ENCODE measurements around the gene NEK2. TPM values are rescaled to one million over a fixed set of nuclear protein-coding genes. Genes with fewer than 3 reads are reported as not detected.
"Not testable (repeated sequence)": the region's sequence is repeated elsewhere in the genome, so short reads cannot be mapped to it uniquely, and the experiment has no call there.

Gene NEK2
- total RNA-seq, 2 experiments from 2014 or later, result 32.3 to 38.8 TPM

DNA sequence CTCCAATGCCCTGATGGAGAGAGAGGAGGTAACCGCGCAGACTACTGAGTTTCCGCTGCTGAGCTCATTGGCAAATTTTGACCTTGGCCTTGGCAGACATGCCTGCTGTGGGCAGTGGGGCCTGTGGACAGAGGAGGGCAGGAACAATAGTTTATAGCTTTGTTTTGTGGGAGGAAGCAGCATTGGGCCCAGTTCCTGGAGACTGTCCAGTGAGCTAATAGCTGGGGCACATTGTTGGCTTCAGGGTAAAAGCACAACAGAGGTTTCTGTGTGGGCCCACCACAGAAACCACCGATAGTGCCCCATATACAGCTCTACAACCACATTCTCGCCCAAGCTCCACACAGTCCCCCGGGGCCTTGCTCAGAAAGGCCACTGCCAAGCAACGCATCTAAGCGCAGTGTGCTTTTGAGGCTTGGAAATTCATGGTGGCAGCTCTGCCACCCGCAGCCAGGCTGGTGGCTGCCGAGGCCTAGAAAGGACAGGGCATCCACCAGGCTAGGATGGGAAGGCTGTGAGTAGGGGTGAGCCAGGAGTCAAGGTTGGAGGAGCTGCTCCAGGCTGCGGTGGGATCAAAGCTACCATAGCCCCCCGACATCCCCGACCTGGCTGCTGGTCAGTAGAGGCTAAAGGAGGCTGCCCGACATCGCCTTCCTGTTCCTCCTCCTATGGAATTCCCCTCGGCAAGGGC is 43.2 kb downstream of the NEK2 start:
- ATAC-seq, result no peak

DNA sequence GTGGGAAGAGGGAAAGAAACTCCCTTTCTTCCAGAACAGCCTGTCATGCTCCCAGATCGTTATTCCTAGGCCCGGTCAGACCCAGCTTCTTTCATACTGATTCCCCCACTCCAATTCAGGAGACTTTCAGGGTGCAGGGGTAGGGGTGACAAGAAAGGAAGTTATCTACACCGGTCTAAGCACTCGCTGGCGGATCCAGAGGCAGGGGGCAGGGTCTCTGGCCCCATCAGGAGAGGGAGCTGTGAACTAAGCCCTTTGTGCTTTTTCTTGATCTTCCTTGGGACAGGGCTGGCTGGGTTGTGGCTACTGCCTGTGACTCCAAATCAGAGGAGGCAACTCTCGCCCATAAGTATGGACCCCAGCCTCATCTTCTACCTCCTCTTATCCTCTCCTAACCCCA is 44.3 kb downstream of the NEK2 start:
- H3K27ac Mint-ChIP-seq, result no peak overlapping the region
- no peaks in the 10 kb centered on the region for H3K4me1 Mint-ChIP-seq
- ATAC-seq (no peak), DNase-seq (no peak)
- POLR2A ChIA-PET, result no interaction called here
- H3K36me3 Mint-ChIP-seq (ENCODE audit: low read depth), result no peaks in the 10 kb centered on the region
- CTCF ChIA-PET, result interaction anchor here (0.7 to 0.8 kb wide), 2 partner anchors 46 to 161 kb away, joined by 3 to 4 read pairs; no protein-coding TSS in a partner anchor
- H3K9me3 Mint-ChIP-seq (ENCODE audit: low read depth), result no peaks in the 10 kb centered on the region
- no peak overlapping the region for H3K4me3 Mint-ChIP-seq
- intact Hi-C loops (cut with DNase I, micrococcal nuclease), result no loop called here
- H3K27me3 Mint-ChIP-seq, result no peaks in the 10 kb centered on the region

More for the DNA sequence above, 43.2 kb downstream of the NEK2 start:
- intact Hi-C loops (cut with DNase I, micrococcal nuclease), result no loop called here
- ChIA-PET CTCF (interaction anchor here (1.0 to 1.1 kb wide), 2 partner anchors 12 to 26 kb away, joined by 3 to 5 read pairs; no protein-coding TSS in a partner anchor), POLR2A (interaction anchor here (0.6 kb wide), 1 partner anchor 612 kb away, joined by 3 read pairs; no protein-coding TSS in a partner anchor)
- H3K27me3 Mint-ChIP-seq, result no peaks in the 10 kb centered on the region
- H3K36me3 Mint-ChIP-seq (ENCODE audit: low read depth), result no peaks in the 10 kb centered on the region
- H3K9me3 Mint-ChIP-seq (ENCODE audit: low read depth), result no peaks in the 10 kb centered on the region
- no peak overlapping the region for H3K4me3 Mint-ChIP-seq
- H3K27ac Mint-ChIP-seq, result no peak overlapping the region
- H3K4me1 Mint-ChIP-seq, result no peaks in the 10 kb centered on the region
- DNase-seq, result no peak

DNA sequence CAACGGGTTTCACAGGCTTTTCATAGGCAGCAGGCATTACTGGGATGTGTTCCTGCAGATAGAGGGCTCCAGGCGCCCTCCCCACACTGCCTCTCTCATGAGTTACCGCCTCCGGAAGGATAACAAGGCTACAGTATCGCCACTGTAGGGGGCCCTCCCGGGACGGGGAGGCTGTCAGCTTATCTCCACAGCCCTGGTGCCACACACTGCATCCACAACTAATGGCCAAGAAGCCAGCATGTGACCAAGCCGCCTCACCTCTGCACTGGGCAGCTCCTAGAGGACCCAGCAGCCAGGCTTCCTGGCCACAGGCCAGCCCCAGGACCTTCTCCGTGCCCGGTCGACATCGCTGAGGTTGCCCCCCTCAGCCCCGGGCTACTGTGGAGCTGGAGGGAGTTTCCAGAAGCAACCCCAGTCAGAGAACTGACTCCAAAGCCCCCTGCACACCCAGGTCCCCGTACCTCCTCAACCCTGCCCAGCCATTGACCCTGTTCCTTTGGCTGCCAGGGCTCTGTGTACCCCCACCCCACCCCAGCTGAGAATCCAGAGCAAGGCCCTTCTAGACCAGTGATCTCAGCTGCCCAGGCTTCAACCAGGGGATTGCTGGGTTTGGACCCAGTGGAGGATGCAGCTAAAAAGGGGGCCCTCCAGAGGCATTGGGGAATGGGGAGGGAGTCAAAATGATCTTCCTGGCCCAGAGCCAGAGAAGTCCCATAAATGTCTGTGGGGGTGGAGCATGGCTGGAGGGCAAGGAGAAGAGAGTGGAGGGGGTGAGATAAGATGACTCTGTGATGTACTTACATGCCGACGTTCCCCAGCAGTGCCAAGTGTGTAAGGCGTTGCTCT is 45.0 kb downstream of the NEK2 start:
- CTCF ChIA-PET, result interaction anchor here (0.5 to 0.7 kb wide), 2 partner anchors 161 to 1743 kb away, joined by 3 read pairs; no protein-coding TSS in a partner anchor

DNA sequence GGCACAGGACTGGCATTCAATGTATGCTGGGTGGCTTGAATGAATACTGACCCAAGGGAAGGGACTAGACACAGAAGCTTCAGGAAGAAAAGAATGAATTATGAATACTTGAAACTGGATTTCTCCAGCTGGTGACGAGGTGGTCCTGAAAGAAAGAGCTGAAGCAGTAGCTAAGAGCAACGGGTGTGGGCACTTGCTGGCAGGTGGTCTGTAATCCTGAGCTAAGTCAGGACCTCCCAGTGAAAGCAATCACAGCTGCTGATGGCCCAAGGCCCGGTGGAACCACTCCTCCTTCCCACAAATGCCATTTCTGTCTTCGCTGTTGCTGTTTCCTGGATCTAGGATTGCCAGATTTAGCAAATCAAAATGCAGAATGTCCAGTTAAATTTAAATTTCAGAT is 47.0 kb downstream of the NEK2 start:
- Mint-ChIP-seq H3K9me3 (ENCODE audit: low read depth) (no peaks in the 10 kb centered on the region), H3K36me3 (ENCODE audit: low read depth) (no peaks in the 10 kb centered on the region), H3K27me3 (no peaks in the 10 kb centered on the region), H3K4me1 (peaks cover 2% of the 10 kb centered on the region), H3K27ac (no peak overlapping the region), H3K4me3 (no peak overlapping the region)
- intact Hi-C loops (cut with DNase I, micrococcal nuclease), result no loop called here
- POLR2A ChIA-PET, result no interaction called here
- CTCF ChIA-PET, result interaction anchor here (1.3 to 1.4 kb wide), 2 partner anchors 27 to 80 kb away, joined by 3 to 4 read pairs; no protein-coding TSS in a partner anchor
- ATAC-seq, result no peak
- DNase-seq, result no peak

More for the DNA sequence above, 45.0 kb downstream of the NEK2 start:
- no peak overlapping the region for H3K4me3 Mint-ChIP-seq
- DNase-seq, result no peak
- no peaks in the 10 kb centered on the region for H3K4me1 Mint-ChIP-seq
- no peak for ATAC-seq
- H3K36me3 Mint-ChIP-seq (ENCODE audit: low read depth), result no peaks in the 10 kb centered on the region
- H3K27me3 Mint-ChIP-seq, result no peaks in the 10 kb centered on the region
- no peak overlapping the region for H3K27ac Mint-ChIP-seq
- POLR2A ChIA-PET, result no interaction called here
- no peaks in the 10 kb centered on the region for H3K9me3 Mint-ChIP-seq (ENCODE audit: low read depth)
- intact Hi-C loops (cut with DNase I, micrococcal nuclease), result no loop called here

DNA sequence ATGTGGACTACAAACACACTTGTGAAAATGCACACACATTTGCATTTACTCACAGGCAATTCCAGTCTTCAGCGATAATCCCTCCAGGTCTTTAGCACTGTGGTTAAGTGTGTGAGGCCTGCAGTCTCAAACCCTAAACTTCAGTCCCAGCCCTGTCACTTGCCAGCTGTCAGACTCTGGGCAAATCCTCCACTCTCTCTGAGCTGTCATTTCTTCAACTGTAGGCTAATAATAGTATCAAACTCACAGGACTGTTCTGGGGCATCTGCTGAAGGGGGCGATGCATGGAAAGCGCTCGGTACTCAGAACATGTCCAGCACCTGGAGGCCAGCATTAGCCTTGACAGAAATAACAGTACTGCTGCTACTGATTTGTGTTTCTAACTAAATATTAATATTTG is 48.2 kb downstream of the NEK2 start:
- CTCF ChIA-PET, result interaction anchor here (1.4 kb wide), 1 partner anchor 79 kb away, joined by 3 read pairs; no protein-coding TSS in a partner anchor
- DNase-seq, result no peak
- ATAC-seq, result no peak
- Mint-ChIP-seq H3K36me3 (ENCODE audit: low read depth) (no peaks in the 10 kb centered on the region), H3K27ac (no peak overlapping the region), H3K27me3 (no peaks in the 10 kb centered on the region), H3K4me1 (peaks cover 3% of the 10 kb centered on the region), H3K4me3 (no peak overlapping the region), H3K9me3 (ENCODE audit: low read depth) (no peaks in the 10 kb centered on the region)
- POLR2A ChIA-PET, result no interaction called here
- intact Hi-C loops (cut with DNase I, micrococcal nuclease), result no loop called here

DNA sequence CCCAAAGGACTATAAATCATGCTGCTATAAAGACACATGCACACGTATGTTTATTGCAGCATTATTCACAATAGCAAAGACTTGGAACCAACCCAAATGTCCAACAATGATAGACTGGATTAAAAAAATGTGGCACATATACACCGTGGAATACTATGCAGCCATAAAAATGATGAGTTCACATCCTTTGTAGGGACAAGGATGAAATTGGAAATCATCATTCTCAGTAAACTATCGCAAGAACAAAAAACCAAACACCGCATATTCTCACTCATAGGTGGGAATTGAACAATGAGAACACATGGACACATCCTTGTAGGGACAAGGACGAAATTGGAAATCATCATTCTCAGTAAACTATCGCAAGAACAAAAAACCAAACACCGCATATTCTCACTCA is 49.6 kb downstream of the NEK2 start:
- H3K4me1 Mint-ChIP-seq; H3K9me3 Mint-ChIP-seq (ENCODE audit: low read depth); CTCF ChIA-PET; H3K4me3 Mint-ChIP-seq; POLR2A ChIA-PET; H3K27me3 Mint-ChIP-seq; DNase-seq; H3K27ac Mint-ChIP-seq; H3K36me3 Mint-ChIP-seq (ENCODE audit: low read depth); ATAC-seq: not testable (repeated sequence)
- intact Hi-C loops (cut with DNase I, micrococcal nuclease), result loop anchor here in 1 of 2 experiments (2.0 kb wide), 1 partner anchor 49 kb away; no protein-coding TSS in a partner anchor

DNA sequence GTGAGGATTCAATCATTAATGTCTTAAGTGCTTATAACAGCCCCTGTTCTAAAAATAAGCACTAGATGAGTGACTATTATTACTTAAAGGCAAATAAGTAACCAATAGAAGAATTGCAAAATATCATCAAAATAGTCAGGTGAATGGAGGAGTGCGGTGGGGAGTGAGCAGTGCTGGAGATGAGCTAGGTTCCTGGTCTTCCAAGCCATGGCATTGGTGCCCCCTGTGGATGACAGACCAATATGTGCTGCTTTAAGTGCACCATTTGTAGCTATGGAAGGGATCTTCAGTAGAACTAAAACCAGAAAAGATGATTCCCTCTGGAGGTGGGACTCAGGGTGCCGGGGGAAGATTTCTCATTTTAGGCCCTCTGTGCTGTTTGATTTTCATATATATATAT is 50.4 kb downstream of the NEK2 start:
- Mint-ChIP-seq H3K4me3 (no peak overlapping the region), H3K27ac (no peak overlapping the region), H3K27me3 (no peaks in the 10 kb centered on the region), H3K36me3 (ENCODE audit: low read depth) (no peaks in the 10 kb centered on the region), H3K9me3 (ENCODE audit: low read depth) (no peaks in the 10 kb centered on the region), H3K4me1 (peaks cover 3% of the 10 kb centered on the region)
- DNase-seq (peak; percentile 40), ATAC-seq (peak; percentile 53)
- ChIA-PET CTCF (interaction anchor here (1.1 to 1.2 kb wide), 2 partner anchors 30 to 156 kb away, joined by 3 read pairs; no protein-coding TSS in a partner anchor), POLR2A (no interaction called here)
- intact Hi-C loops (cut with DNase I, micrococcal nuclease), result loop anchor here in 1 of 2 experiments (2.0 kb wide), 1 partner anchor 48 kb away; no protein-coding TSS in a partner anchor

DNA sequence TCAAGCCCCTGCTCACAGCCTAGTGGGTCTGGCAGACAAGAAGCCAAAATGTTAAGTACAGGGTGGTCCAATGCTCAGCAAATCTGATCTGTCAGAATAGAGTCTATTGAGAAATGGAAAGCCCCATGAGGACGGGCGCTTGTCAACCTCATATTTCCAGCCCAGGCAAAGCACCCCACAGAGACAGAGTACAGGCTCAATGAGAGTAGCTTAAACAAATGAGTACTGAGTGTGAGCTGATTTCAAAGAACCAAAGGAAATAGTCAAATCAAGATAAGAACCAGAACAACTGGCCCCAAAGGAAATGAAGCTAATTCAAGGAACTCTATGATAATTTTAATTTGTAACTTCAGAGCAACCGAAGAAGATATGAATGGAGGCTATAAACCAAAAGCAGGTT is 51.9 kb downstream of the NEK2 start:
- no peaks in the 10 kb centered on the region for H3K9me3 Mint-ChIP-seq (ENCODE audit: low read depth)
- ATAC-seq, result peak; percentile 49
- no peak overlapping the region for H3K27ac Mint-ChIP-seq
- ChIA-PET CTCF (interaction anchor here (0.6 to 0.7 kb wide), 2 partner anchors 23 to 111 kb away, joined by 3 read pairs; no protein-coding TSS in a partner anchor), POLR2A (no interaction called here)
- H3K36me3 Mint-ChIP-seq (ENCODE audit: low read depth), result no peaks in the 10 kb centered on the region
- H3K27me3 Mint-ChIP-seq, result no peaks in the 10 kb centered on the region
- DNase-seq, result no peak
- peaks cover 3% of the 10 kb centered on the region for H3K4me1 Mint-ChIP-seq
- H3K4me3 Mint-ChIP-seq, result no peak overlapping the region
- intact Hi-C loops (cut with DNase I, micrococcal nuclease), result no loop called here

DNA sequence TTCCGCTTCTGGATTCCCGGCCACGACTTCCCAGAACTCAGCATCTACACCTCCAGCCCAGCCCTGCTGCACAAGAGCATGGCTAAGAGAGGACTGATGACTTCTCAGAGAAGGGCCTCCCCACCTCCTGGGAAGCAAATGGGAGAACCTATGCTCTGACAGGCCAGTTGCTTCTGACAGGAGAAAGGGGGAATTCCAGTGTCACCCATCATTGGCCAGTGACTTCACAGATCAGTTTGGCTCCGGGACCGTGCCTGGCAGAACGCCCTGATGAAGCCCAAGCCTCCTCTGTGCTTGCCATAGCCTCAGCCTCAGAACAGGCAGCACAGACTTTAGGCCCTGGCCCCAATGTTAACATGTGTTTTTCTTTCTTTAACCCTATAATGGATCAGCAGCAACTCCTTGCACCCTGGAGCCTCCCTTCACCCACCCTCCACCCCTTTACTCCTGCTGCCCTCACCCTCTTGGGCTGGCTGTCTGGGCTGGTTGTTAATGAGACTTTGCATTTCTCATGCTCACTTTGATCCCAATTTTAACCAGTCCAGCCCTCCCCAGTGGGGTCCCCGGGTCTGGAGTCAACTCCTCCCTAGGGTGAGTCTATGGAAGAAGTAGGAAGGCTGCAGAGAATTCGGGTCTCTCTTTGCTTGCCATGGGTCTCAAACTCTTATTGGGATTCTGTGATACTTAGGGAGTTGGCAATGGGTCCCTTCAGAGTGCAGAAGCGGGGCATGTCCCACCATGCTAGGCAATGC is 53.8 kb downstream of the NEK2 start:
- no peak overlapping the region for H3K4me3 Mint-ChIP-seq
- ChIA-PET CTCF (interaction anchor here (0.6 kb wide), 1 partner anchor 15 kb away, joined by 3 read pairs; no protein-coding TSS in a partner anchor), POLR2A (no interaction called here)

DNA sequence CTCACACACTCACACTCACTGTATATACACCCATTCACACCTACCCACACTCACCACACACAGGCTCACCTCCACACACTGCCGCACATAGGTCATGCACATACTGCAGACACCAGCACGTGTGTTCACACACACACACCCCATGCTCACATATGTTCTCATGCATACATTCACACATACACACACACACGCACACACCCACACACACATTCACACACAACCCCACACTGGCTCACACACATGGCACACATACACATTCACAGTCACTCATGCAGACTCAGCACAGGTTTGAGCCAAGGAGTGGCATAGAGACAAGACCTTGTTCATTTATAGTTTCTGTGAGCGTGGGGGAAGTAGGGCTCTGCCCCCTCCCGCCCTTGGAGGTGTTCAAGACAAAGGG is 55.3 kb downstream of the NEK2 start:
- no peak for ATAC-seq
- intact Hi-C loops (cut with DNase I, micrococcal nuclease), result no loop called here
- CTCF ChIA-PET, result interaction anchor here (1.0 kb wide), 1 partner anchor 15 kb away, joined by 3 read pairs; no protein-coding TSS in a partner anchor

More for the DNA sequence above, 53.8 kb downstream of the NEK2 start:
- no peak for DNase-seq
- intact Hi-C loops (cut with DNase I, micrococcal nuclease), result no loop called here
- no peak for ATAC-seq
- no peak overlapping the region for H3K27ac Mint-ChIP-seq
- peaks cover 3% of the 10 kb centered on the region for H3K4me1 Mint-ChIP-seq
- H3K9me3 Mint-ChIP-seq (ENCODE audit: low read depth), result no peaks in the 10 kb centered on the region
- H3K27me3 Mint-ChIP-seq, result no peaks in the 10 kb centered on the region
- H3K36me3 Mint-ChIP-seq (ENCODE audit: low read depth), result no peaks in the 10 kb centered on the region

More for the DNA sequence above, 55.3 kb downstream of the NEK2 start:
- no peak overlapping the region for H3K4me3 Mint-ChIP-seq
- no peaks in the 10 kb centered on the region for H3K27me3 Mint-ChIP-seq
- DNase-seq, result no peak
- H3K9me3 Mint-ChIP-seq (ENCODE audit: low read depth), result no peaks in the 10 kb centered on the region
- no peak overlapping the region for H3K27ac Mint-ChIP-seq
- H3K36me3 Mint-ChIP-seq (ENCODE audit: low read depth), result no peaks in the 10 kb centered on the region
- POLR2A ChIA-PET, result no interaction called here
- peaks cover 3% of the 10 kb centered on the region for H3K4me1 Mint-ChIP-seq
